Keratinocyte (primary cell): ENCODE results near the gene HIC2. TPM values are rescaled to one million over a fixed set of nuclear protein-coding genes. Genes with fewer than 3 reads are reported as not detected.
"Not testable (repeated sequence)": the region's sequence is repeated elsewhere in the genome, so short reads cannot be mapped to it uniquely, and the experiment has no call there.

Experiments used
- DNase-seq: peaks from one replicate; pipeline ENCODE4 v3.0.0-alpha.2; 2011; ENCODE audit warnings: low read depth, missing footprints, low spot score
- FAIRE-seq: peaks from 2 replicates; lab custom pipeline; 2011; peaks lifted over from hg19 to GRCh38; lab: Jason Lieb, UNC
- H2AFZ ChIP-seq: 2 replicates; pipeline ENCODE4 v1.6.0; 2012; ENCODE audit warnings: low read length, control low read depth, inconsistent platforms; ENCODE audit not compliant: control insufficient read depth
- H3K27ac ChIP-seq: 2 replicates; pipeline ENCODE4 v1.5.1; 2011; ENCODE audit warnings: low read length; ENCODE audit not compliant: control insufficient read depth, insufficient read depth
- H3K27me3 ChIP-seq: 3 replicates; pipeline ENCODE4 v1.6.0; 2011; ENCODE audit warnings: low read length; ENCODE audit not compliant: control insufficient read depth, insufficient read depth; ENCODE audit errors: extremely low read depth
- H3K36me3 ChIP-seq, 2 experiments: 2 replicates in 1 of 2; 3 replicates in 1 of 2; pipeline ENCODE4 v1.5.1; 2011; ENCODE audit warnings: low read length in 2 of 2, mild to moderate bottlenecking in 1 of 2; ENCODE audit not compliant: control insufficient read depth in 2 of 2, insufficient read depth in 2 of 2; ENCODE audit errors: extremely low read depth in 1 of 2
- H3K4me1 ChIP-seq: 3 replicates; pipeline ENCODE4 v1.5.1; 2011; ENCODE audit warnings: low read length; ENCODE audit not compliant: control insufficient read depth, insufficient read depth; ENCODE audit errors: extremely low read depth
- H3K4me2 ChIP-seq: 3 replicates; pipeline ENCODE4 v1.6.0; 2011; ENCODE audit warnings: low read depth, low read length; ENCODE audit not compliant: control insufficient read depth, insufficient read depth; ENCODE audit errors: extremely low read depth
- H3K4me3 ChIP-seq, 3 experiments: fragments of 200-600 bp in 1 of 3; sonication (generic) in 1 of 3; 2 replicates in 2 of 3; 3 replicates in 1 of 3; pipeline ENCODE4 v1.5.1; 2011 to 2016; ENCODE audit warnings: low read length in 3 of 3, mild to moderate bottlenecking in 3 of 3, control low read depth in 2 of 3, inconsistent platforms in 1 of 3, low read depth in 1 of 3, mixed read lengths in 1 of 3, mixed run types in 1 of 3, moderate library complexity in 1 of 3; ENCODE audit not compliant: control insufficient read depth in 2 of 3, insufficient read depth in 2 of 3; ENCODE audit errors: extremely low read depth in 1 of 3
- H3K79me2 ChIP-seq: 2 replicates; pipeline ENCODE4 v1.6.0; 2012; ENCODE audit warnings: low read length; ENCODE audit not compliant: control insufficient read depth, insufficient read depth
- H3K9ac ChIP-seq: 3 replicates; pipeline ENCODE4 v1.6.0; 2011; ENCODE audit warnings: low read length; ENCODE audit not compliant: control insufficient read depth, insufficient read depth; ENCODE audit errors: extremely low read depth
- H3K9me1 ChIP-seq: 3 replicates; pipeline ENCODE4 v1.6.0; 2011; ENCODE audit warnings: low read length; ENCODE audit not compliant: control insufficient read depth, insufficient read depth; ENCODE audit errors: extremely low read depth
- H3K9me3 ChIP-seq: 2 replicates; pipeline ENCODE4 v1.5.1; 2012; ENCODE audit warnings: low read depth, low read length; ENCODE audit not compliant: control insufficient read depth
- H4K20me1 ChIP-seq: 3 replicates; pipeline ENCODE4 v1.6.0; 2011; ENCODE audit warnings: low read length; ENCODE audit not compliant: control insufficient read depth, insufficient read depth; ENCODE audit errors: extremely low read depth
- CTCF ChIP-seq, 3 experiments: IDR thresholded peaks in 1 of 3; conservative IDR thresholded peaks in 1 of 3; optimal IDR thresholded peaks in 1 of 3; 2 replicates in 2 of 3; 3 replicates in 1 of 3; pipeline versions ENCODE3 to v1.5.1; 2011; ENCODE audit warnings: low read length in 3 of 3, mild to moderate bottlenecking in 3 of 3, moderate library complexity in 2 of 3, control low read depth in 1 of 3, inconsistent platforms in 1 of 3; ENCODE audit not compliant: insufficient read depth in 2 of 3; ENCODE audit errors: extremely low read depth in 1 of 3
- EZH2 ChIP-seq: IDR thresholded peaks from one replicate; pipeline ENCODE4 v1.6.1; 2012; ENCODE audit warnings: inconsistent platforms, mild to moderate bottlenecking, low read length, moderate library complexity
- dilution Hi-C: fragments of 300-500 bp; cut with MboI; formaldehyde crosslinking; loops from one replicate; pipeline ENCODE4 v1.7.0; 2020; ENCODE audit warnings: low sequenced_read_pairs; ENCODE audit not compliant: extremely low pct_ligation_motif_present
- polyA plus RNA-seq, 5 experiments: library from polyadenylated mRNA; depleted of rRNA in 3 of 5; stranded (reverse) in 3 of 5; stranded (forward) in 1 of 5; unstranded in 1 of 5; fragments of >200 nt; gene quantifications; 1 replicate in 1 of 5; 2 replicates in 3 of 5; 3 replicates in 1 of 5; pipeline versions ENCODE4 v1.2.1 to v1.2.3, GENCODE V29; 2011 to 2012; ENCODE audit warnings: missing spikeins in 2 of 5, low read depth in 1 of 5, low replicate concordance in 1 of 5

HIC2 gene
- polyA plus RNA-seq, 1 donor (not counting 4 experiments of a cell fraction or from before 2014, with no cell fraction given): 1.2 TPM

DNA sequence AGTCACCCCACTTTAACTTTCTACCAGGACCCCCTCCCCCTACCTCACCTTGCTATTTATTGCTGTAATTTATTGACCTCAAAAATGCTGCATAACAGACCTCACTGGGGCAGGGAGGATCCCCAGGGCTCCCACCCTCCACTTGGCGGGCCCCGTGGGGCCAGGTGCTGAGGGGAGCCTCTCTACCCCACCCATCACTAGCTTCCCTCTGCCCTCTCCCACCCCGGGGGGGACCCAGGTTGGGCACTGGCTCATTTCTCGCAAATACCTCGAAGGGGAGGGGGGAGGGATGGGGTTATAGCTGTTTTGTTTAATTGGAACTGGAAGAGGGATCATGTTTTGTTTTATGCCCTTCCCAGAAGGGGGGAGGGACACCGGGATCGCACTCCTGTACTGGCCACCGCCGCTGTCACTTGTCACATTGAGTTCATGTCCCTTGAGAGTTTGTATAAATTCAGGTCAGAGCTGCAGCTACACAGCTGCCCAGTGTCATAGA lies 33.7 kb downstream of the HIC2 start:
- Histone ChIP-seq H3K4me1 (no peaks in the 10 kb centered on the region), H3K36me3 (peaks cover 4 to 12% of the 10 kb centered on the region in 2 experiments), H3K27ac (no peak overlapping the region), H3K4me2 (no peak overlapping the region), H3K9me1 (no peaks in the 10 kb centered on the region), H3K79me2 (no peaks in the 10 kb centered on the region), H3K9ac (no peak overlapping the region), H3K27me3 (no peaks in the 10 kb centered on the region), H3K9me3 (no peaks in the 10 kb centered on the region), H3K4me3 (no peak overlapping the region), H4K20me1 (peaks cover 5% of the 10 kb centered on the region), H2AFZ (no peak overlapping the region)
- dilution Hi-C loops: no loop called here
- TF ChIP-seq CTCF (optimal IDR thresholded peaks at IDR 0.05 in 1 of 3, IDR thresholded peaks at IDR 0.05 in 1 of 3, conservative IDR thresholded peaks at IDR 0.05 in 1 of 3; ENCODE audit: extremely low read depth in 1 of 3, insufficient read depth in 2 of 3, low read length in 3 of 3) (no peak), EZH2 (no peak)
- no peak for DNase-seq
- no peak for FAIRE-seq

- no peaks in the 10 kb centered on the region for H3K9me1 ChIP-seq
- TF ChIP-seq CTCF (optimal IDR thresholded peaks at IDR 0.05 in 1 of 3, IDR thresholded peaks at IDR 0.05 in 1 of 3, conservative IDR thresholded peaks at IDR 0.05 in 1 of 3; ENCODE audit: extremely low read depth in 1 of 3, insufficient read depth in 2 of 3, low read length in 3 of 3) (no peak), EZH2 (no peak)
- H3K9ac ChIP-seq: no peak overlapping the region
- dilution Hi-C loops: no loop called here
- H4K20me1 ChIP-seq: peaks cover 5% of the 10 kb centered on the region
- H2AFZ ChIP-seq: no peak overlapping the region
- peaks cover under 1 to 3% of the 10 kb centered on the region in 2 experiments for H3K36me3 ChIP-seq
- no peaks in the 10 kb centered on the region for H3K4me1 ChIP-seq
- no peak overlapping the region for H3K4me2 ChIP-seq
- FAIRE-seq (no peak), DNase-seq (no peak)
- no peak overlapping the region for H3K27ac ChIP-seq
- H3K27me3 ChIP-seq: no peaks in the 10 kb centered on the region
- no peaks in the 10 kb centered on the region for H3K9me3 ChIP-seq
- H3K4me3 ChIP-seq: no peak overlapping the region
- no peaks in the 10 kb centered on the region for H3K79me2 ChIP-seq
Observed at GRCh38 chr22:21451545-21452520, 34.7 kb downstream of the HIC2 start.

- H3K27me3 ChIP-seq, H3K9ac ChIP-seq, H3K4me3 ChIP-seq, H3K27ac ChIP-seq, H3K9me3 ChIP-seq, dilution Hi-C loops, DNase-seq, H3K79me2 ChIP-seq, H3K4me2 ChIP-seq, H3K4me1 ChIP-seq, H4K20me1 ChIP-seq, FAIRE-seq, H3K36me3 ChIP-seq, H2AFZ ChIP-seq, H3K9me1 ChIP-seq: not testable (repeated sequence)
Observed at GRCh38 chr22:21452666-21453065, 35.5 kb downstream of the HIC2 start.
